NCI-H2227 (cell line): ENCODE results near the gene CSF1.

Experiments used
- DNase-seq: peaks from one replicate; lab custom pipeline; 2025; ENCODE audit not compliant: unreplicated experiment; lab: John Stamatoyannopoulos, UW

Gene CSF1

DNA sequence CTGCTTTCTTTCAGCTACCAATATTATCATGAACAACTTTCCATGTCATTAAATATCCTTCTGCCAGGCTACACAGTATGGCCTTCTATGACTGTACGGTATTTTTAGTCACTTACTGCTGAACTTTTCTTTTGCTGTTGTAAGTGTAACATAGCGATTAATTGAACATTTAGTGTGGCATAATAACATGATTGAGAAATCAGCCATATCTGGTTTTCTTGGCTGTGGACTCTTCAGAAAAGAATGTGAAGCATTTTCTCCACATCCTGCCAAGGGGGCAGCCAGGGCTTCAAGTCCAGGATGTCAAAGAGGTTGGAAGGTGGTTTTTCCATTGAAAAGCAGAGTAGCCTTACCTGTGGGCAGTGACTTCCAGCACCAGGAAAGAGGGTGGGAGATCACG is 65.1 kb downstream of the CSF1 start:
- no peak for DNase-seq

DNA sequence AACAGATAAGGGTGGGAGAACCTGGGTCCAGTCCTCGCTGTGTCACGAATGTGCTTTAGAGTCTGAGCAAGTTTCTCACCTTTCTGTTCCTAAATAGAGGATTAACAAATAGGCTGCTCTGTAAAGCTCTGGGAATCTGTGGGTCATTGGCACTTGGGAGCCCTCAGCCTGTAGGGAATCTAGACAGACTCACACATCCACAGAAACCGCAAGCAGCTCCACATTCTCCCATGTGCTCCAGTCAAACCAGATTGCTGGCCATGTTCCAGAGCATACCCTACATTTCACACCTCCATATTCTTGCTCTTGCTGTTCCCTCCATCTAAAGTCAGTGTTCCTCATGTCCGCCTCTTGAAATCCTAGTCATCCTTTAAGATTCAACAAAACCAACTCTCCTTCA is 66.1 kb downstream of the CSF1 start:
- DNase-seq: no peak

DNA sequence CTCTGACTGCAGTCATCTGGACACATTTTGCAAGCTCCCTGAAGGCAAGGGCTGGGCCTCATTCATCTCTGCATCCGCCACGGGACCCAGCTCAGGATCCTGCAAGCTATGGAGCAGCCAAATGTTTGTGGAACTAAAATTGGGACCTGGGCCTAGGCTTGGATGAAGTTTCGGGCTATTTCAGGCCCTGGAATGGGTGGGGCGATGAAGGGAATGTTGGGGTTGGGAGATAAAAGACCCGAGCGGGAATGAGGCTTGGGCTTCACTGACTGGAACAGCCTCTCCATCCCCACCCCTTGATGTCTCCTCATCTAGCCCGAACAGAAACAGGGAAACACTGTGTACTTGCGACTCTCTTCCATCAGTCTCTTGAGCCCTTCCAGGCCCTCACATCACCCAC is 66.6 kb downstream of the CSF1 start:
- no peak for DNase-seq

DNA sequence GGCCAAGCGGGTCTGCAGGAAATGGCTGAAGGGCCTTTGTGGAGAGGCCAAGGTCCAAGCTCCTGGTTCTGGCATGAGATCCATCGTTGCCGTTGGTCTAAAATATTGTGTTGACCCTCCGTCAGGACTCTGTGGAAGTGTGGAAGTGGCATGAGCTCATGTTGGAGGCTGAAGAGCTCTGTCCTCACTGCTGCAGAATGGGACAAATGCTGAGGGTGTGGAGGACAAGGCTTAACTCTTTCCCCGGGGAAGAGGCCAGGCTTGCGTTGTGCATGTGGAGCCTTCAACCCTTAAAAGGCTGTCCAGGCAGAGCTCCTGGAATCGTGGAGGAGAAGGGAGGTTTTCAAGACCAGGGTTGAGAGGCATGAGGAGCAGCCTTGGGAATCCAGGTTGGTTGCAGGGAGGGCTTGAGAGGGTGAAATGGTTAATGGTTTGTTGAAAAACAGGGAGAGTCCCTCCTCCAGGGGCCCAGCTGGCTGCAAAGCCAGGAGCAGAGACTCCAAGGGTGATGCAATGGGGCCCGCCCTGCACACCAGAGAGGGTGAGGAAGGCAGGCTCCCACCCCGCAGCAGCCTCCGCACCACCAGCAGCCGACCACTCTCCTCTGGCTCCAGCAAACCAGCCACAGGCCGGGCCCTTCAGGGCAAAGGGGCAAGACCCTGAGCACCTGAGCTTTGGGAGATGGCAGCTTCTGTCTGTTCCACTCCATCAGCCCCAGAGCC is 67.2 kb downstream of the CSF1 start:
- DNase-seq: no peak

DNA sequence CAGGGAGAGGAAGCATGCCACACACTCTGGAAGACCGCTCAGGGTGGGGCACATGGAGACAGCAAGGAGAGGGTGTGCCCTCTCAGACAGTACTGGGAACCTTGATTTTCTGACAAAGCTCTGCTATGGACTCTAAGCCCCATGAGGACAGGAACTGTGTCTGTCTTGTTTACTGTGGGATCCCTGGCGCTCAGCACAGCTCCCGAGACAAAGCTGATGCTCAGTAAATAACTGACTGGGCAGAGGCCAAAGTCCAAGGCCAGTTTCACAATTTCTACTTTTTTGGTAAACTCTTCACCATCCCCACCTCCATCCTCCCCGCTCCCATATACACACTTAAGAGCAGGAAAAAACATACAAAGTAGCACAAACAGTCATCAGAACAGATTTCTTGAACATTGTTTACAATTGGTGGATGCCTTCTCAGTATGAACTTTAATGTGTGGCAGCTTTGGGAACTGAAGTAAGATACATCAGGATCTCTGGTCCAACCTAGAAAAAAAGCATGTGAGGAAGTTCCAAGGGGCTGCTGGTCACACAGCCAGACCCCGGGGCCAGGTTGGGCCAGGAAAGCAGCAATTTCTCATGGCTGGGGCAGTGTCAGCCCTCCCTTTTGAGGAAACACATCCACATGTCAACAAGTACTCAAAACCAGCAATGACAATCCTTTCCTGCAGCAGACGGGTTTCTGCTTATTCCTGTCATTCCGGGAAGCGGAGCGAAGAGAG is 68.3 kb downstream of the CSF1 start:
- DNase-seq: no peak

DNA sequence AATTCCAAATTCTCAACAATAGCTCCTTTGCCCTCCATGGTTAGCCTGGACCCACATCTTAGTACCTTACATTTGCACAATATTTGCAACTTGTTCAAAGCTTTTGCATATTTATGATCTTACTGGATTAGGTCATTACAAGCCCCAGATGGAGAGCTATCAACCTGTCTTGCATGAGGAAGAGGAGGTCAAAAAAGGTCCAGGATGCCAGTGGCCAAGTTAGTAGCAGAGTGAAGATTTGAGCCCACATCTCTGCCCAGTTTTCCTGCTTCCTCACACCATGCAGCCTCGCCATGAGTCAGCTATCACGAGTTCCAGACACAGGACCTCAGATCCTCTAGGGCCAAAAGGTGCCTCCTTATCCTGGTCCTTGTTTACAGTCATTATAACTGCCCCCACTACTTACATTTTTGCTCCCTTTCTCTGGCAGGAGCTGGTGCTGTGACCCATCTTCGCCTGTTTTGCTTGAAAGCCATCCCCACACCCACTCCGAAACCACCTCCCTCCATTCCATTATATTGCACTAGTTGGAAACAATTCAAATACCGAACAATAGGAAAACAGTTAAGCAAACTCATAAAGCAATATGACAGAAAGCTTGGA is 68.9 kb downstream of the CSF1 start:
- no peak for DNase-seq
